CD14-positive monocyte (primary cell): Measurements from ENCODE around the gene SUGCT. TPM values are rescaled to one million over a fixed set of nuclear protein-coding genes. Genes with fewer than 3 reads are reported as not detected.

Source experiments
- DNase-seq, 3 donors: peaks; one replicate each; pipeline ENCODE4 v3.0.0-alpha.2; 2011 to 2022
- H2AFZ ChIP-seq: 2 replicates; pipeline ENCODE4 v1.6.0; 2012; ENCODE audit warnings: mild to moderate bottlenecking, low read depth, low read length, inconsistent platforms; ENCODE audit not compliant: insufficient read depth, poor library complexity, severe bottlenecking
- H3K27ac ChIP-seq, 2 donors: 1 replicate in 1 of 2; 2 replicates in 1 of 2; pipeline ENCODE4 v1.5.1; 2012 to 2013; ENCODE audit warnings: low read length in 2 of 2, control low read depth in 1 of 2, inconsistent platforms in 1 of 2, low read depth in 1 of 2, mild to moderate bottlenecking in 1 of 2
- H3K27me3 ChIP-seq, 2 donors: one replicate each; pipeline versions ENCODE4 v1.6.0 to v1.6.1; 2011 to 2013; ENCODE audit warnings: low read length in 2 of 2; ENCODE audit not compliant: control insufficient read depth in 2 of 2, insufficient read depth in 2 of 2
- H3K36me3 ChIP-seq, 2 donors: replicated peaks in 1 of 2; 1 replicate in 1 of 2; 2 replicates in 1 of 2; pipeline versions ENCODE4 v1.5.1 to v1.6.1; 2012 to 2013; ENCODE audit warnings: low read length in 2 of 2, control low read depth in 1 of 2, inconsistent platforms in 1 of 2, mild to moderate bottlenecking in 1 of 2; ENCODE audit not compliant: insufficient read depth in 2 of 2, control insufficient read depth in 1 of 2
- H3K4me1 ChIP-seq, 2 donors: 1 replicate in 1 of 2; 2 replicates in 1 of 2; pipeline versions ENCODE4 v1.5.1 to v1.6.1; 2012 to 2013; ENCODE audit warnings: low read length in 2 of 2, control low read depth in 1 of 2, inconsistent platforms in 1 of 2, mild to moderate bottlenecking in 1 of 2, moderate library complexity in 1 of 2; ENCODE audit not compliant: insufficient read depth in 2 of 2, control insufficient read depth in 1 of 2
- H3K4me2 ChIP-seq: replicated peaks from 2 replicates; pipeline ENCODE3; 2012; ENCODE audit warnings: low read length, moderate library complexity, mild to moderate bottlenecking; ENCODE audit not compliant: poor library complexity, severe bottlenecking; ENCODE audit errors: extremely low read depth
- H3K4me3 ChIP-seq, 3 experiments: fragments of 200-600 bp in 1 of 3; sonication (generic) in 1 of 3; replicated peaks in 1 of 3; 1 replicate in 2 of 3; 2 replicates in 1 of 3; pipeline ENCODE4 v1.5.1; 2011 to 2013; ENCODE audit warnings: low read length in 3 of 3, mild to moderate bottlenecking in 3 of 3, control low read depth in 2 of 3, low read depth in 2 of 3, inconsistent platforms in 1 of 3, moderate library complexity in 1 of 3
- H3K79me2 ChIP-seq: 2 replicates; pipeline ENCODE4 v1.6.0; 2012; ENCODE audit warnings: mild to moderate bottlenecking, control low read depth, inconsistent platforms, low read length, moderate library complexity; ENCODE audit not compliant: insufficient read depth
- H3K9ac ChIP-seq: 2 replicates; pipeline ENCODE4 v1.6.0; 2017; ENCODE audit warnings: low read length, mild to moderate bottlenecking; ENCODE audit not compliant: insufficient read depth, poor library complexity, severe bottlenecking
- H3K9me3 ChIP-seq, 2 donors: replicated peaks in 1 of 2; 1 replicate in 1 of 2; 2 replicates in 1 of 2; pipeline versions ENCODE4 v1.5.1 to v1.6.1; 2012 to 2013; ENCODE audit warnings: low read length in 2 of 2, control low read depth in 1 of 2; ENCODE audit not compliant: control insufficient read depth in 1 of 2, insufficient read depth in 1 of 2
- H4K20me1 ChIP-seq: 2 replicates; pipeline ENCODE4 v1.6.0; 2012; ENCODE audit warnings: mild to moderate bottlenecking, low read length, control low read depth, moderate library complexity; ENCODE audit not compliant: insufficient read depth
- H3K27ac Mint-ChIP-seq, 7 donors: one replicate each; pipeline ENCODE4 v1.8.0; 2020; ENCODE audit warnings: mild to moderate bottlenecking in 7 of 7, mixed read lengths in 7 of 7, moderate library complexity in 6 of 7, inconsistent platforms in 2 of 7
- H3K27me3 Mint-ChIP-seq, 3 donors: one replicate each; pipeline ENCODE4 v1.8.0; 2021 to 2022; ENCODE audit warnings: low read depth in 3 of 3, mild to moderate bottlenecking in 3 of 3, mixed read lengths in 3 of 3, moderate library complexity in 3 of 3, inconsistent platforms in 1 of 3
- H3K36me3 Mint-ChIP-seq, 2 donors: one replicate each; pipeline ENCODE4 v1.8.0; 2020; ENCODE audit warnings: mixed read lengths in 2 of 2, inconsistent platforms in 1 of 2, mild to moderate bottlenecking in 1 of 2
- H3K4me1 Mint-ChIP-seq: one replicate; pipeline ENCODE4 v1.8.0; 2020; ENCODE audit warnings: mild to moderate bottlenecking, mixed read lengths
- H3K4me3 Mint-ChIP-seq, 2 donors: one replicate each; pipeline ENCODE4 v1.8.0; 2020; ENCODE audit warnings: mild to moderate bottlenecking in 2 of 2, mixed read lengths in 2 of 2, moderate library complexity in 1 of 2
- H3K9me3 Mint-ChIP-seq, 7 donors: one replicate each; pipeline ENCODE4 v1.8.0; 2020 to 2022; ENCODE audit warnings: mixed read lengths in 7 of 7, mild to moderate bottlenecking in 6 of 7, moderate library complexity in 6 of 7, inconsistent platforms in 2 of 7
- CTCF ChIP-seq: fragments of 200-600 bp; IDR thresholded peaks from one replicate; pipeline ENCODE4 v1.8.0; 2022; ENCODE audit warnings: antibody characterized with exemption, mild to moderate bottlenecking
- WGBS: methylation state at CpG from one replicate; pipeline ENCODE4 v1.1.5; 2013; ENCODE audit warnings: missing lambda C conversion rate; ENCODE audit not compliant: insufficient coverage; 5-methylcytosine and 5-hydroxymethylcytosine counted together
- intact Hi-C, 2 donors: fragments of 100-400 bp; cut with micrococcal nuclease; formaldehyde crosslinking; loops; one replicate each; pipeline versions ENCODE4 v1.15.0 to v1.15.1; 2023
- polyA plus RNA-seq, 3 donors: library from polyadenylated mRNA; depleted of rRNA in 1 of 3; unstranded in 2 of 3; stranded (reverse) in 1 of 3; fragments of 300-500 nt in 2 of 3; fragments of >200 nt in 1 of 3; fragmentation: Illumina TruSeq in 2 of 3; gene quantifications; 1 replicate in 2 of 3; 2 replicates in 1 of 3; pipeline ENCODE4 v1.2.3, GENCODE V29; 2012 to 2021

Gene SUGCT
- polyA plus RNA-seq, 3 donors = not detected

- TF ChIP-seq CTCF = no peak
- WGBS = 97% methylated on average over 8 of the region's 10 CpGs
- H3K36me3 Mint-ChIP-seq = no peaks in the 10 kb centered on the region
- DNase-seq = no peak
- H3K79me2 ChIP-seq = no peaks in the 10 kb centered on the region
- peaks cover 0 to 1% (median 0%) of the 10 kb centered on the region in 3 donors for H3K27me3 Mint-ChIP-seq
- no peak overlapping the region for H3K4me3 Mint-ChIP-seq
- H3K4me1 ChIP-seq = no peaks in the 10 kb centered on the region
- no peak overlapping the region for H2AFZ ChIP-seq
- H3K27ac ChIP-seq = no peak overlapping the region
- no peak overlapping the region for H3K9ac ChIP-seq
- peaks cover 4 to 26% (median 6%) of the 10 kb centered on the region in 7 donors for H3K9me3 Mint-ChIP-seq
- H3K4me3 ChIP-seq = no peak overlapping the region
- no peaks in the 10 kb centered on the region for H3K4me1 Mint-ChIP-seq
- H3K27ac Mint-ChIP-seq = no peak overlapping the region
- no peaks in the 10 kb centered on the region for H3K36me3 ChIP-seq
- intact Hi-C loops = no loop called here
- no peak overlapping the region for H3K4me2 ChIP-seq
- no peaks in the 10 kb centered on the region for H4K20me1 ChIP-seq
- peaks cover 0 to 15% of the 10 kb centered on the region in 2 donors for H3K9me3 ChIP-seq
- H3K27me3 ChIP-seq = no peaks in the 10 kb centered on the region
Observed at GRCh38 chr7:40903872-40904271, 769.1 kb downstream of the SUGCT start.

GRCh38 chr7:40907286-40907685 is 772.5 kb downstream of the SUGCT start:
- H3K4me3 Mint-ChIP-seq = no peak overlapping the region
- H3K9me3 Mint-ChIP-seq = peaks cover 0 to 14% (median 3%) of the 10 kb centered on the region in 7 donors
- Histone ChIP-seq H4K20me1 (no peaks in the 10 kb centered on the region), H3K79me2 (no peaks in the 10 kb centered on the region), H3K27me3 (no peaks in the 10 kb centered on the region), H3K27ac (no peak overlapping the region), H3K9me3 (peaks cover 0 to 5% of the 10 kb centered on the region in 2 donors), H2AFZ (no peak overlapping the region), H3K36me3 (no peaks in the 10 kb centered on the region), H3K4me3 (no peak overlapping the region), H3K9ac (no peak overlapping the region), H3K4me2 (no peak overlapping the region), H3K4me1 (no peaks in the 10 kb centered on the region)
- H3K36me3 Mint-ChIP-seq = no peaks in the 10 kb centered on the region
- intact Hi-C loops = no loop called here
- WGBS = no CpG with 5 or more reads among the region's 3 CpGs
- H3K27me3 Mint-ChIP-seq = no peaks in the 10 kb centered on the region
- H3K27ac Mint-ChIP-seq = no peak overlapping the region
- no peak for DNase-seq
- no peaks in the 10 kb centered on the region for H3K4me1 Mint-ChIP-seq
- no peak for TF ChIP-seq CTCF
